ENCODE results near the gene CATSPERD. TPM values are rescaled to one million over a fixed set of nuclear protein-coding genes. Genes with fewer than 3 reads are reported as not detected.

The CATSPERD gene
- total and polyA plus RNA-seq, 9 of the 15 experiments (the other 6 are each of a cell fraction or from before 2014, with no cell fraction given) = not detected

DNA sequence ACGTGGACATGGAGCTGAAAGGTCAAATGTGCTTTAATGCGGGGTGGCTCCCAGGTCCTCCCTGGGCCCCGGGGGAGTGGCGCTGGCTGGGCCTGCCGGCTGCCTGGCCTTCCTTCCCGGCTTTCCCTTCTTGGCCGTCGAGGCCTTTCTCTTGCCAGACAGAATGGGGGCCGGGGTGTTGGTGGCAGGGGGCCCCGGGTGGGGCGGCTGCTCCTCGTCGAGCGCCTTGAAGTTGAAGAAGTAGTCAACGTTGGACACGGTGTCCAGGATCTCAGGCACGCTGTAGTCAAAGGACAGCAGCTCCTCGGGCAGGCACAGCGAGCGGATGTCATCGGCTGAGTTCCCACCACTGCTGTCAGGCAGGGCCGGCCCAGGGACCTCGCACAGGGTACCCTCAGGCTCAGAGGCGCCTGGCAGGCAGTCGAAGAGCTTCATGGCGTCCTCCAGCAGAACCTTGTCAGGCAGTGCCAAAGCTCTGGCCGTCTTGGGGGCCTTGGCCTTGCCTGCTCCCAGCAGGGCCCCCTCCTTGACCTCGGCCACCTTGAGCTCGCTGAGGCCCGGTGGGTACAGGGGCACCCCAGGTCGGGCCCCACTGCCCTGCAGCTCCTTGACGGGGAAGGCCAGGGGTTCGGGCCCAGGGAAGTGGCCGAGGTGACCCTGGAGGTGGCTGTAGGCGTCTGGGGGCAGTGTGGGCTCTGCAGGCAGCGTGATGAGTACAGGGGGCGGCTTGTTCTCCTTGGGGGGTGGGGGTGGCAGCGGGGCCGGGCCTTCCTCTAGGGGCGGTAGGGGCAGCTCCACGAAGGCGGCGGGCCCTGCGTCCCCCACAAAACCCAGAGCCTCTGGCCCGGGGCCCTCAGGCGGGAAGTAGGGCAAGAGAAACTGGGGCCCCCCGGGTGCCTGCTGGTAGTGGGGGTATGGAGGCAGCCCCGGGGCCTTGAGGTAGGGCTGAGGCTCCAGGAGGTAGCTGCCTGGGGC is 62.8 kb downstream of the CATSPERD start:
- H2AFZ ChIP-seq (ENCODE audit: low read depth, low read length) = no peak overlapping the region
- peak in 2 of 4 experiments; percentile 13 to 14 for DNase-seq (ENCODE audit: extremely low read depth in 1 of 4, low spot score in 3 of 4)
- no peaks in the 10 kb centered on the region for H3K79me2 ChIP-seq (ENCODE audit: control insufficient read depth, insufficient read depth, low read length)
- no peak overlapping the region for H3K4me3 ChIP-seq
- 84% methylated on average over 27 of the region's 48 CpGs for WGBS (ENCODE audit: insufficient coverage, low coverage, missing lambda C conversion rate)
- no peaks in the 10 kb centered on the region for H3K9me3 ChIP-seq (replicated peaks; ENCODE audit: control insufficient read depth, insufficient read depth, low read depth, low read length)
- 0 out of 2 replicates have a peak, but pooled peaks cover 4% of the 10 kb centered on the region for H4K20me1 ChIP-seq (replicated peaks; ENCODE audit: control insufficient read depth, insufficient read depth, low read length)
- H3K9ac ChIP-seq (ENCODE audit: insufficient read depth in 1 of 2, low read depth in 2 of 2, low read length in 2 of 2) = no peak overlapping the region; a peak in 1 of 4 replicates
- H3K4me1 ChIP-seq (replicated peaks in 1 of 2; ENCODE audit: control insufficient read depth in 2 of 2, insufficient read depth in 2 of 2, low read length in 2 of 2) = peaks cover 0 to 44% of the 10 kb centered on the region in 2 experiments; a peak in 2 of 5 replicates
- no peak for FAIRE-seq
- in situ Hi-C loops (cut with MboI) (no loop called here), intact Hi-C loops (cut with micrococcal nuclease) (no loop called here)
- no peak overlapping the region for H3K4me2 ChIP-seq (ENCODE audit: insufficient read depth, low read length)
- ChIA-PET CTCF (ENCODE audit: low intra/inter-chr PET ratio) (no interaction called here), POLR2A (interaction anchor here (0.5 to 1.1 kb wide), 4 partner anchors 8 to 24 kb away, joined by 3 to 5 read pairs (median 3); partner anchors contain the start of gene DUS3L)
- H3K9me1 ChIP-seq (ENCODE audit: control insufficient read depth, insufficient read depth, low read length) = no peaks in the 10 kb centered on the region
- no TSS peak for BruUV-seq (replicated peaks)
- no peak overlapping the region for H3K27ac ChIP-seq (ENCODE audit: extremely low read depth, low read depth, low read length)
- ATAC-seq = peak; percentile 39
- H3K36me3 ChIP-seq (ENCODE audit: control insufficient read depth, insufficient read depth, low read length) = peaks cover 49% of the 10 kb centered on the region
- H3K27me3 ChIP-seq (ENCODE audit: control insufficient read depth in 2 of 2, insufficient read depth in 2 of 2, low read length in 2 of 2) = no peaks in the 10 kb centered on the region; a peak in 1 of 5 replicates
- TF ChIP-seq POLR2A (conservative IDR thresholded peaks at IDR 0.05) (peak; percentile 23; the same call in 1 of the 2 replicates), ZNF146 (CRISPR knock-in tag; IDR thresholded peaks at IDR 0.05; ENCODE audit: unreplicated experiment) (no peak), SNIP1 (IDR thresholded peaks at IDR 0.05; ENCODE audit: low read depth) (no peak), POLR2G (IDR thresholded peaks at IDR 0.05; ENCODE audit: low read depth, low read length) (peak; percentile 65), RBFOX2 (IDR thresholded peaks at IDR 0.05; ENCODE audit: low read depth, low read length) (peak; percentile 39)

Data from K562 (cell line).